ENCODE results near the gene FBXL2.

FBXL2 gene, protein sequence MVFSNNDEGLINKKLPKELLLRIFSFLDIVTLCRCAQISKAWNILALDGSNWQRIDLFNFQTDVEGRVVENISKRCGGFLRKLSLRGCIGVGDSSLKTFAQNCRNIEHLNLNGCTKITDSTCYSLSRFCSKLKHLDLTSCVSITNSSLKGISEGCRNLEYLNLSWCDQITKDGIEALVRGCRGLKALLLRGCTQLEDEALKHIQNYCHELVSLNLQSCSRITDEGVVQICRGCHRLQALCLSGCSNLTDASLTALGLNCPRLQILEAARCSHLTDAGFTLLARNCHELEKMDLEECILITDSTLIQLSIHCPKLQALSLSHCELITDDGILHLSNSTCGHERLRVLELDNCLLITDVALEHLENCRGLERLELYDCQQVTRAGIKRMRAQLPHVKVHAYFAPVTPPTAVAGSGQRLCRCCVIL

DNA sequence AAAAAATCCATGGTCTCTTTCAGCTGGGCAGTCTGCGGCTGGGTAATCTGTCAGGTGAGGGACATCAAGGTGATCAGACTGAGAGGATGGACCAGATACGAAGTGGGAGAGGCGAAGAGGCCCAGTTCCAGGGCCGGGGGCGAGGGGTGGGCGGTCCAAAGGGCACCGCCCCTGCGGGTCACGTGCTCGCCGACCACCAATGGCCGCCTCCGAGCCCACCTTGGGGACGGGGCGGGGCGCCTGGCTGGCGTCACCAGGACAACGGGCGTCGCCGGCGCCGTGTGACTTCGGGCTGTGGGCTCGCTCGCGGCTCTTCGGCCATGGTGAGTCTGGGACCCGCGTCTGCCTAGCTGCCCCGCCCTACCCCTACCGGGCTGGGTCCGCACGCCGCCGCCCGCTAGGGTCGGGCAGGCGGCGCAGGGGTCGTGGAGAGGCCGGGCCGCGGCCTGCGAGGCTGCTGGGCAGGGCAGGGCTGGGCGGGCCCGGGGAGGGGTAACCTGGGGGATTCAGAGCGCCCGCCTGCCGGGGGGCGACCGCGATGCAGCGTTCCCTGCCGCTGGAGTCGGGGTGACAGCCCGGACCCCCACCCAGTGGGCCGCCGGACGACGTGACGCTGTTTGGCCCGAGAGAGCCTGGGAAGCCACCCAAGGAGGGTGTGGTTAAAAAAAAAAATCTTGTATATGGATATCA, at the start of gene FBXL2:
Gene FBXL2 (plus strand): TSS at position 250 of the 690 bp plus-strand sequence. CDS start 71 bp downstream, at position 321.
- DNase-seq, result peak; percentile 75 to 95

DNA sequence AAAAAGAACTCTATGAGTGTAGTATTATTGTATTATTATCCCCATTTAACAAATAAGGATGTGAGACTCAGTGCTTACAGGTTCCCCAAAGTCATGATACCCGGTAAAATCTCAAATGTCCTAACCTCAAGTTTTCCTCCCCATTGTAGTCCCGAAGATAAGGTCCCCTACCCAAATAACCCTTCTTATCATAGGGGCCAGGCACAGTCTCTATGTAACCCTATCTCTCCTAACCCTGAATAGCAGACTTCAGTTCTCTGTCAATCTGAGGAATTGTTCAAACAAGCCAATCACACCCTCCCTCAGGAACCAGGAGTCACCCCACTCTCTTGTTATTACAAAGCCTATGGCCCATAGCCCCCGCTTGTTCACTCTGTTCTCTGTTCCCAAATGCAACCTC, 48.2 kb upstream of the FBXL2 start:
- no peak for DNase-seq

DNA sequence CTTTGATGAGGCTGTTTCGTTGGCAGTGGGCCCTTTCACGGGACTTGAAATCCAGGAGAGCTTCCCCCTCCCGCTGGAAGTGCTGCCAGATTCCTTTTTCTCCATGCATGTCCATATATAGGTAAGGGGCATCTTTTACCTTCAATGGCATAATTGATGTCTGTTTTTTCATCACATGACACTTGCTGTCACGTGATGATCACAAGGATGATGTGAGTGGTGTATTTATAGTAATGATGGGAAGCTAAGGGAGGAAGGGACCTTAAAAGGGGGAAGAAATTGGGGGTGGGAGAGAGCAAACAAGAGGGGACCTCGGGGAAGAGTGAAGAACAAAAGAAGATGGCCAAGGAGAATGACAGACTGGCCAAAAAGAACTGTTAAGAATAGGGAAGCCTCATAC, 47.3 kb upstream of the FBXL2 start:
- DNase-seq, result no peak

DNA sequence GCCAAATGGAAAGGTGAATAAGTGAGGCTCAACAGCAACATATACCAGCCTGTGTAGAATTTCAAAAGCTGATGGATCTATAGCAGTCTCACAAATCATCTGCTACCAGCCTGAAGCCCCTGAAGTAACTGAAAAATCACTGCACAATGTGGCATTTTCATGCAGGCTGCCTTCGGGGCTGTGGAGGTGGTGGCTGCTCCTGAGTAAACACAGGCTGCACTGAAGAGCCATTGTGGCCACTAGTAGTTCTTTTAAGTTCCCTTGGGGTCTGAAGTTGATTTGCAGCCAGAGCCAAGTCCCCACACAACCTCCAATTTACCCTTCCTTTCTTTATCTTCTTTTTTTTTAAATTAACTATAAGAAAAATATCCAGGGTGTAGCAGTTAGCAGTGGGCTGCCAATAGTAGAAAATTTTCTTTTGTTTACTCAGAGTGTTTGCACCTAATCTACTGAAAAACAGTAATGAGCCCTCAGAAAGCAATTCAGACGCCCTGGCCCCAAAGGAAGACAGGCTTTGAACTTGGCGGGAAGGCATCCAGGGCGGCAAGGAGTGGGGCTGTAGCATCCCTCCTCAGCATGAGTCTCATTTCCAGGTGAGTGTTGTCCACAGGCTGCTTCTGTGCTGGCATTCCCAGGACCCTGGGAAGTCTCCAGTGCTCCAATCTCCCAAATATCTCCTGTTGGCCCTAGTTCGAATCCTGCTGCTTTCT, 45.3 kb upstream of the FBXL2 start:
- DNase-seq, result no peak

DNA sequence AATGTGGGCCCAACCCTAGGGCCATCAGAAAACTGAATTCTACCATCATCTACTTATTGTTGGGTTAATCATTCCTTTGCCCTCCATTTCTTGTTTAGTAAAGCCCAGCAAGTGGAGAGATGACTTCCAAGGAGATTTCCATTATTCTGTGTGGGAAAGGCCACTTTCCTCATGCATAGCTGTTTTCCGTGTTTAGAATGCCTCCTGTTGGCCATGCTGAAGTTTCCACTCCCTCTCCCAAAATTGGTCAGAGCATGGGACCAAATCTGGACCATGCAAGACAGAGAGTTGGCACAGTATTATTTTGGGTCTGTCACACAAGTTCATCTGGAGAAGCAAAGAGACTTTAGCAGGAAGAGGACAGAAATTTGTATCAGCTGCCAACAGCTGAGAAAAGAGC, 43.4 kb upstream of the FBXL2 start:
- no peak for DNase-seq

DNA sequence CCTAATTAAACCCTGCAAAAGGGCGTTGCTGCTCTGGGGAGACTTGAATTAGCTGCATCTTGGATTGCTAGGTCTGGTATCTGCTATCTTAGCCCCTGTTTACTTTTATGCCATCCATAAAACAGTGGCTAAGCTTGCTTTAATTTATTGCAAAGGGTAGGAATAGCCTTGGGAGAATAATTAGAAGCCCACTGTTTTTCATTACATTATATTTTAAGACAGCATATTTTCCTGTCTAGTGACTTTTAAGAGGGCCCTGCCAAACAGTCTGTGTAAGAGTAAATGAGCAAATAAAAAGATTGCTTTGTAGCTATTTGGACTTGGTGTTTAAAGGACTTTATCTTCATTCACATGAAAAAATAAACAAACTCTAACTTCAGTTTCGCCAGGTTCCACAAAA, 41.2 kb upstream of the FBXL2 start:
- DNase-seq, result no peak

DNA sequence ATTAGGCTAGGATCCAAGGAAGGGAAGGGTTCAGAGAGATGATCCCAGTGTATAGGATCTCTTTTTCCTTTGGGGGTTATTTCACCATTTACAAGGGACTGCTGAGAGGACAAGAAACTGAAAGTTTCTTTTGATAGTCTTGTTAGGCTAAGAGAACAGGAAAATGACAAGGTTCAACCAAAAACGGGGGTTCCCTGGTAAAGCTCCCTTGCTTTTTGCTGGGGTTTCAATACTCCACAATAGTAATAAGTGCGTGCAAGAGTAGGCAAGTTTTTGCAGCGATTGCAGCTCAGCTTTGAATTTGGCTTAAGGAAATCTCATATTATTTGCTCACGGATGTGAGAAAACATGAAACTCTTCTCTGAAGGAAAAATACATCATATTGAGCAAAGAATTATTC, 39.8 kb upstream of the FBXL2 start:
- no peak for DNase-seq

DNA sequence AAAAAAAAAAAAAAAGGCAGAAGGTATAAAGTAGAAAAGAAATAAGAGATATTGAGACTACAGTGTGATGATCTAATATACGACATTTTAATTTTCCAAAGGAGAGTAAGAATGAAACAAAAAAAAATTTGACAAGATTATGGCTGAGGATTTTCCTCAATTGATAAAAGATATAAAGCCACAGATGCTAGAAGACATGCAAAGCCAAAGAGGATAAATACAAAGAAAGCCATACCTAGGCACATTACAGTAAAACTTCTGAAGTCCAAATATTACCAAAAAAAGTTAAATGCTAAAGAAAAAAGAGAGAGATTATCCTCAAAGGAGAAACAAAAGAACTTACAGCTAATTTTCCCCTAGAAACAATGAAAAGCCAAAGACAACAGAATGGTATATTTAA, 38.3 kb upstream of the FBXL2 start:
- DNase-seq, result no peak

DNA sequence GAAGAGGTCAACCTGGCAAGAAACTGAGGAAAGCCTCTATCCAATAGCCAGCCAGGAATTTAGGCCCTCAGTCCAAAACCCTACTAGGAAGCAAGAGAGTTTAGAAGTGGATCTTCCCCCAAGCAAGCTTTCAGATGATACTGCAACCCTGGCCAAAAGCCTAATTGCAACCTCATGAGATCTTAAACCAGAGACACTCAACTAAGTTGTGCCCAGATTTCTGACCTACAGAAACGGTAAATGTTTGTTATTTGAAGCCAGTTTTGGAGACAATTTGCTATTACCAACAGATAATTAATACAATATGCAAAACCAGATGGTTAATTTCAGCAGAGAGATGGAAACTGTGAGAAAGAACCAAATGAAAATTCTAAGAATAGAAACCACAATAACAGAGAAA, 37.0 kb upstream of the FBXL2 start:
- DNase-seq, result no peak

DNA sequence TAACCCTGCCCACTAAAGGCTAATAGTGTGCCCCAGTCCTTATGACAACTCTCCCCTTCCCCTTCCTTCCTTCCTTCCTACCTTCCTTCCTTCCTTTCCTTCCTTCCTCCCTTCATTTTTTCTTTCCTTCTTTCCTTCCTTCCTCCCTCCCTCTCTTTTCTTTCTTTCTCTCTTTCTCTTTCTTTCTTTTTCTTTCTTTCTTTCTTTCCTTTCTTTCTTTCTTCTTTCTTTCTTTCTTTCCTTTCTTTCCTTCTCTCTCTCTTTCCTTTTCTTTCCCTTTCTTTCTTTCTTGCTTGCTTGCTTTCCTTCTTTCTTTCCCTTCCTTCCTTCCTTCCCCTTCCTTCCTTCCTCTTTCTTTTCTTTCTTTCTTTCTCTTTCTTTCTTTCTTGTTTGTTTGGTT, 30.5 kb upstream of the FBXL2 start:
- DNase-seq, result no peak

DNA sequence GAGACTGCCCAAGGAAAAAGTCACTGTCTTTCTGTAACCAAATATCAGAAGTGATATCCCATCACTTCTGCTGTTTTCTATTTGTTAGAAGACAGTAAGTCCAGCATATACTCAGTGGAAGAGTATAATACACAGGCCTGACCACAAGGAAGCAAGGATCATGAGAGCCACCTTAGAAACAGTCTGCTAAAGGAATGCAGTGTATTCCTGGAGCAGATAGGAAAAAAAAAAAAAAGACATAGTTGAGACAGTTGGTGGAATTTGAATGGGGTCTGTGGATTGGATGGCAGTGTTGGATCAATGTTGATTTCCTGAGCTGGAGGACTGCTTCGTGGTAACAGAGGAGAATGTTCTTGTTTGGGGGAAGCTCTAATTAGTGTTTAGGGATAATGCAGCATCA, 26.5 kb upstream of the FBXL2 start:
- no peak for DNase-seq

DNA sequence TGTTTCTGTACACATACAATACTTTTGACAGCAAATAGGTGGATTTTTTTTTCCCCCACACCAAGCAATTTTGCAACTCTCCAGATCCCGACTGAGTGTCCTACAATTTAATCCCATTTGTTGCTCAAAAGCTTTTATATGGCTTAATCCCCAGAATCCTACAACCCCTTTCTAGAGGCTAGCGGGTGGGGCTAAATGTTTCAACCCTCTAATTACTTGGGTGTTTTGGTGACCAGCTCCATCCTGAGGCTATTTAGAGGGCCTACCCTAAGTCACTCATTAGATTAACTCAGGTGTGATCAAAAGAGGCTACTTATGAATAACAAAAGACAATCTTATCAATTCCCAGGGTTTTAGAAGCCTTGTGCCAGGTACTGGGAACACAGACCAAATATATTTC, 21.0 kb upstream of the FBXL2 start:
- no peak for DNase-seq

DNA sequence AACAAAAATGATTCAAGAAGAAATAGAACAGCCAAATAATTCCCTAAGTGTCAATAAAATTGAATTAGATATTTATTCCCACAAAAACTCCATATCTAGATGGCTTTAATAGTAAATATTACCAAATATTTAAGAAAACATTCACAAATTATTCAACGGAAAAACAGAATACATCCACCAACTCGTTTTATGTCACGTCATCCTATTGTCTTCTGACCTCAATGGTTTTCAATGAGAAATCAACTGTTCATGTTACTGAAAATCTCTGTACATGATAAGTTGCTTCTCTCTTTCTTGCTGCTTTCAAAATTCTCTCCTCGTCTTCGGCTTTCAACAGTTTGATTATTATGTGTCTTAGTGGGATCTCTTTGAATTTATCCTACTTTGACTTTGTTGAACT, 17.1 kb upstream of the FBXL2 start:
- no peak for DNase-seq

DNA sequence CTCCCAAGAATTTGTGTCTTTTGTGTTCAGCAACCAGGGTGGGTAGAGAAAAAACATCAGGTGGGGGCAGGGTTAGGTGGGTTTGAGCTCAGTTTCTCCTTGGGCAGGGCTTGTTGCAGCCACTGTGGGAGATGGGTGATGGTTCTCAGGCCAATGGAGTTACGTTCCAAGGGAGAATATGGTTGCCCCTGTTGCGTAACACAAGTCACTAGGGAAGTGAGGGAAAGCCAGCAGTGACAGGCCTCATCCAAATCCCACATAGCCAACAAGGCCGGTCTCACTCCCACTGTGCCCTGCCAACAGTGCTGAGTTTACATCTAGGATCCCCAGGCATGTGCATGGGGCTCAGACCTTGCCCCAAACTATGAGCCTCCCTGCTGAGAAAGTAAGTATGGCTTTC, 7.9 kb upstream of the FBXL2 start:
- no peak for DNase-seq

DNA sequence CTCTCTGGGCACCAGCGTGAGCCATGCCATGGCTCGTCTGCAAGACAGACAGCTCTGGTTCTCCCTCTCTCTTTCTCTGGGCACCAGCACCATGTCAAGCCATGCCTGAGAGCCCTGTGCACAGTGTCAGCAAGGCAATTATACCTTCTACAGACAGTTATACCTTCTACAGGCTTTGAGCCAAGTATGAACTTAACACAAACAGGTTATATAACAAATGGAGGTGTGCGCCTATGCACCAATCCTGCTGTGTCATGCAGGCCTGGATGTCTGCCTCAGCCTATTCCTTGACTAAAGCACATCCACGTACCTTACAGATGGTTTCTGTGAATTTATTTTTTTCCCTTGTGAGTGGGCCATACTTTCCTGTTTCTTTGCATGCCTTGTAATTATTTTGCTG, 5.9 kb upstream of the FBXL2 start:
- DNase-seq, result no peak

DNA sequence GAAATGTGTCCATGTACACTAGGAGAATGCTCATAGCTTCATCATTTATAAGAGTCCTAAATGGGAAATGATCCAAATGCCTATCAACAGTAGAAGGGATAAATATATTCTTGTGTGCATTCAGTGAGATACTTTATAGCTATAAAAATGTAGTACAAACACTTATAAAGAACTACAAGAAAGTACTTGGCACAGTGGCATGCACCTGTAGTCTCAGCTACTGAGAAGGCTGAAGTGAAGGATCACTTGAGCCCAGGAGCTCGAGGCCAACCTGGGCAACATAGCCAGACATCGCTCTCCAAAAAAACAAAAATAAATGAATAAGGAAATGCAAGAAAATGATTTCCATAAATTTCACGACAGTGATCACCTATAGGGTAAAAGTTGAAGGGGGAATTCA, 3.6 kb upstream of the FBXL2 start:
- no peak for DNase-seq

DNA sequence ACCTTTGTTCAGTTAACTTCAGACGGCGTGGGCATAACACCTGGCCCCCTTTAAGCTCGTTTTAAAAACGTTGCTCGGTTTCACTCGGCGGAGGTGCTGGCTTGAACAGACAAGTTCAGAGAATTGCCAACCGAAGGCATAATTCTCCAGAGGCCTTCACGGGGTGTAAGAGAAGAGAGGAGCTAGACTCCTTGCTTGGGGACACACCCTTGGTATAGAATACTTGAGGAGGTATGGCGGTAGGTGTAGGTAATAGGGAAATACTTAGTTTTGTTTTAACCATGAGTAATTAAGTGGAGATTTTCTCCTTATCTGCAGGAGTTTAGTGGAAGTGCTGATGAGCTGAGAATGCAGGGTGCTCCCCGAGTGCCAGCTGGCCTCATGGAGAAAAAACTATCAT, 921 bp downstream of the FBXL2 start:
- peak; percentile 30 to 45 for DNase-seq

DNA sequence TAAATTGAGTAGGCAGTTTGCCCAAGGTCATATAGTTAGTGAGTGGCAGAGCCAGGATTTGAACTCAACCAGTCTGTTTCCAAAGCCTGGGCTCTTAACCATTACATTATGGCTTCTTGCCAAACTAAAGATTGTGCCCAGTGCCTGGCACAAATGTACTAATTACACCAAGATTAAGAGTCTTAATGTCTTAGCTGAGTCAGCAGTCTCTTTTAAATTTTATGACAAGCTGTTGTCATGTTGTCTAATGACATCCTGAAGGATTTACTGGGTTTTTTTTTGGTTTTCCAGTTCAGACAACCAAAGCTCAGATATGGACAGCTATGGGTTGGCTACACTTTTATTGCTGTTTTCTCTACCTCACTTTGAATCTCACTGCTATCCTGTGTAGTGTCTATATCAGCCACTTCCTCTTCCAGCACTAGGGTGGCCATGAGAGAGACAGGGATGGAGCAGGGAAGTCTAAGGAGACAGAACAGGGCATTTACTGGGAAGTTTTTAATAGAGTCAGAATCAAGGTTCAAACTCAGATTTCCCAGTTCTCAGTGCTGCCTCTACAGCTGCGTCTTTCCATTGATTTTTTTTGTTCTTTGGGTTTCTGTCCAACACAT, 10.5 kb downstream of the FBXL2 start:
- DNase-seq, result no peak

DNA sequence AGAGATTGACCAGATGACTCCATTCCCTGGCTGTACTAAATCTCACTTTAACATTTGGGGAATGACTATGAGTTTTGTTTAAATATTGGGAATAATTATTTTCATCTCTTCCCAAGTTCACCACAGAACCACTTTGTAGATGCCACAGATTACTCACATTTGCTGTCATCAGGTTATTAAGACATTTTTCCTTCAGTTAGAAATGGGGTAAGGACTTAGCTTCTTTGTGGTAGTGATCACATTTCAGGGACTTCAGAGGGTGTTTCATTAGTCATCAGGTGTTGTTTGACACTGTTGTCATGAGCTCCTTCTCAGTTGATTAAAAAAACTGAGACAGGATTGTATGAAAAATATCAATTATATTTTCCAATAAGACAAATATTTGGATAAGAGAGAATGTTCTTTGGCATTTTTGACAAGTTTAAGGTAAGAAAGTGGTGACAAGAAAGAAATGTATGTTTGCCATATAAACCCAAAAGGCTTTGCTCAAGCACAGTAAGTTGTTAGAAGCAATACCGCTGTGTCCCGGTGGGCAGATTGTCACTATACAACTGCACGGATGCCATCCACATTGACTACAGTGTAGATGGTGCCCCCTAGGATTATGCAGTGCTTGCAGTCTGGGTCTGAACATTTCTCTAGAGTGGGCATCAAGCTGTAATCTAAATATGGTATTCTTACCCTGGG, 22.3 kb downstream of the FBXL2 start:
- no peak for DNase-seq

DNA sequence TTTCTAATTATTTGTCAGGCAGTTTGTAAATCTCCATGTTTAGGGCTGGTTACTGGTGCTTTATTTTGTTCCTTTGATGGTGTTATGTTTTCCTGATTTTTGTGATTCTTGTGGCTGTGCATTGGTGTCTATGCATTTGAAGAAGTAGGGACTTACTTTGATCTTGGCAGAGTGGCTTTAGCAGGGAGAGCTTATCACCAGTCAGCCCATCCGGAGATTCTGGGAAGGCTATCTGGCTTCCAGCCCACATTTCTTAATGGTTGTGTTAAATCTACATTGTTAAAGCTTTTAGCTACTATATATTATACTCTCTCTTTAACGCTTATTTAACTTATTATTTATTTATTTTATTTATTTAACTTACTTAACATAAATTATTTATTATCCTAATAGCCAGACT, 35.1 kb downstream of the FBXL2 start:
- no peak for DNase-seq

DNA sequence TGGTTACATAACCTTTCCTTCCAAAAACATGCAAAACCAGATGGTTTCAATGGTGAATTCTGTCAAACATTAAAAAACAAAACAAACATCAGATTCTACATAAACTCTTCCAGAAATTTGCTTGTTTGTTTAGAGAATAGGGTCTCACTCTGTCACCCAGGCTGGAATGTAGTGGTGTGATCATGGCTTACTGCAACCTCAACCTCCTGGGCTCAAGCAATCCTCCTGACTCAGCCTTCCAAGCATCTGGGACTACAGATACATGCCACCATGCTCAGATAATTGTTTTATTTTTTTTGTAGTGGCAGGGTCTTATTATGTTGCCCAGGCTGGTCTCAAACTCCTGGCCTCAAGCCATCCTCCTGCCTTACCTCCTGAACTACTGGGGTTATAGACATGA, 36.1 kb downstream of the FBXL2 start:
- no peak for DNase-seq

DNA sequence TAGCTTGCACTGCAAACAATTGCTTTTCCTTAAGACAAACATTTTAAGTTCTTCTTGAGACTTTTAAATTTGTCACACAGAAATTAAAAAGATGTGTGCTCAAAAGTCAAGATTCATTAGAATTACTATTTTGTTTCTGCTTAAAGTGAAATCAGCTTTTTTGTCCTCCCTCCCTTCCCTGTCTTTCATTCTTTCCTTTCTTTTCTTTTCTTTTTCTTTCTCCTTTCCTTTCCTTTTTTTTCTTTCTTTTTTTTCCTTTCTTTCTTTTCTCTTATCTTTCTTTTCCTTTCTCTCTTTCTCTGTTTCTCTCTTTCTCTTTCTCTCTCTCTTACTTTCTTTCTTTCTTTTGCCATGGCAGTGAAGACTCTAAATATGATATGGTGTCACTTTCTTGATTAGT, 37.8 kb downstream of the FBXL2 start:
- no peak for DNase-seq

DNA sequence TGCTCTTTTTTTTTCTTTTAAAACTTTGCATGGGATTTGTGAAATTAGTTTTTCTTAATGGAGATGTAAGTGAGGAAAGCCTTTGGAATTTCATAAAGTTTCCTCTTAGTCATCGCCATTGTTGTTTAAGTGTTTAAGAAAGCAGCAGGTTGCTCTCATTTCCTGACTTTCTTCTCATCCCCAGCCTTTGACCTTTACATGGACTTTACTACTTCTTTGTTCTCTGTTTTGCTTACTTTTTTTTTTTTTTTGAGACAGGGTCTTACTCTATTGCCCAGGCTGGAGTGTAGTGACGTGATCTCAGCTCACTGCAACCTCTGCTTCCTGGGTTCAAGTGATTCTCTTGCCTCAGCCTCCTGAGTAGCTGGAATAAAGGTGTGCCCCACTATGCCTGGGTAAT, 38.6 kb downstream of the FBXL2 start:
- DNase-seq, result no peak

Data from NCI-H526 (cell line).